GM18951 (cell line): Measurements from ENCODE around the gene HOXD11.

Experiments used
- POLR2A ChIP-seq: IDR thresholded peaks from 4 replicates; pipeline ENCODE4 v1.6.1; 2011; ENCODE audit warnings: mild to moderate bottlenecking; ENCODE audit not compliant: insufficient read length, insufficient read depth; ENCODE audit errors: extremely low read depth
- in situ Hi-C: fragments of 300-500 bp; cut with MboI; formaldehyde crosslinking; loops from one replicate; pipeline ENCODE4 v1.12.0; 2022; ENCODE audit warnings: low sequenced_read_pairs, mixed read lengths, inconsistent platforms; ENCODE audit not compliant: unreplicated experiment

HOXD11 gene

DNA sequence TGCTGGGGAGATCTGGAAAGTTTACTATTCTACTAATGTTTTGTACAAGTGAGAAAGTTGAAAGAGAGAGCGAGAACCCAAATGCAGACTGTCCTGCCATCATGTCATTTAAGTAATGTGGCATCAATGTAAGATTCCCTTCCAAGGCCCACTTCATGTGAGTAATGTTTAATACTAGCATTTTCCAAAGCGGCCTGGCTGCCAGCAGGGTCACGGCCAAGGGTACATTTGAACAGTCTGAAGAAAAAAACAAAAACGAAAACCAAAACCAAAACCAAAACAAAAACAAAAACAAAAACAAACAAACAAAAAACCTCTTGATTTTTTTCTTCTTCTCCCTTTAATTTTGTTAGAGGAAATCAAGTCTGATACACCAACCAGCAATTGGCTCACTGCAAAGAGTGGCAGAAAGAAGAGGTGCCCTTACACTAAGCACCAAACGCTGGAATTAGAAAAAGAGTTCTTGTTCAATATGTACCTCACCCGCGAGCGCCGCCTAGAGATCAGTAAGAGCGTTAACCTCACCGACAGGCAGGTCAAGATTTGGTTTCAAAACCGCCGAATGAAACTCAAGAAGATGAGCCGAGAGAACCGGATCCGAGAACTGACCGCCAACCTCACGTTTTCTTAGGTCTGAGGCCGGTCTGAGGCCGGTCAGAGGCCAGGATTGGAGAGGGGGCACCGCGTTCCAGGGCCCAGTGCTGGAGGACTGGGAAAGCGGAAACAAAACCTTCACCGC lies 11.7 kb downstream of the HOXD11 start:
- in situ Hi-C loops = no loop called here
- no peak for TF ChIP-seq POLR2A

- in situ Hi-C loops = loop anchor here (10.0 kb wide), 2 partner anchors 514 to 1024 kb away; no protein-coding TSS in a partner anchor
- no peak for TF ChIP-seq POLR2A
These were observed 13.5 kb downstream of the HOXD11 start for GRCh38 chr2:176120364-176121189.

- in situ Hi-C loops = loop anchor here (10.0 kb wide), 2 partner anchors 513 to 1023 kb away; no protein-coding TSS in a partner anchor
- no peak for TF ChIP-seq POLR2A
These were observed 14.3 kb downstream of the HOXD11 start for GRCh38 chr2:176121190-176122051.

GRCh38 chr2:176122052-176122682 lies 15.1 kb downstream of the HOXD11 start:
- in situ Hi-C loops = loop anchor here (10.0 kb wide), 2 partner anchors 513 to 1023 kb away; no protein-coding TSS in a partner anchor
- no peak for TF ChIP-seq POLR2A

DNA sequence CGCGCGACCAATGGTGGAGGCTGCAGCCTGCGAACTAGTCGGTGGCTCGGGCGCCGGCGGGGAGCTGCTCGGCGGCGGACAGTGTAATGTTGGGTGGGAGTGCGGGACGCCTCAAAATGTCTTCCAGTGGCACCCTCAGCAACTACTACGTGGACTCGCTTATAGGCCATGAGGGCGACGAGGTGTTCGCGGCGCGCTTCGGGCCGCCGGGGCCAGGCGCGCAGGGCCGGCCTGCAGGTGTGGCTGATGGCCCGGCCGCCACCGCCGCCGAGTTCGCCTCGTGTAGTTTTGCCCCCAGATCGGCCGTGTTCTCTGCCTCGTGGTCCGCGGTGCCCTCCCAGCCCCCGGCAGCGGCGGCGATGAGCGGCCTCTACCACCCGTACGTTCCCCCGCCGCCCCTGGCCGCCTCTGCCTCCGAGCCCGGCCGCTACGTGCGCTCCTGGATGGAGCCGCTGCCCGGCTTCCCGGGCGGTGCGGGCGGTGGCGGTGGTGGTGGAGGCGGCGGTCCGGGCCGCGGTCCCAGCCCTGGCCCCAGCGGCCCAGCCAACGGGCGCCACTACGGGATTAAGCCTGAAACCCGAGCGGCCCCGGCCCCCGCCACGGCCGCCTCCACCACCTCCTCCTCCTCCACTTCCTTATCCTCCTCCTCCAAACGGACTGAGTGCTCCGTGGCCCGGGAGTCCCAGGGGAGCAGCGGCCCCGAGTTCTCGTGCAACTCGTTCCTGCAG lies 15.8 kb downstream of the HOXD11 start, which contains the start of gene HOXD9:
TSS of gene HOXD9 (plus strand) at position 37 of the 728 bp plus-strand sequence. CDS start at position 87, 50 bp downstream.
- in situ Hi-C loops = loop anchor here (10.0 kb wide), 2 partner anchors 512 to 1022 kb away; no protein-coding TSS in a partner anchor

GRCh38 chr2:176123411-176124109 lies 16.5 kb downstream of the HOXD11 start:
- no peak for TF ChIP-seq POLR2A
- in situ Hi-C loops = loop anchor here (10.0 kb wide), 2 partner anchors 511 to 1021 kb away; no protein-coding TSS in a partner anchor

More for the DNA sequence above, 15.8 kb downstream of the HOXD11 start, which contains the start of gene HOXD9:
- TF ChIP-seq POLR2A = no peak

- TF ChIP-seq POLR2A = no peak
- in situ Hi-C loops = loop anchor here (10.0 kb wide), 2 partner anchors 510 to 1020 kb away; no protein-coding TSS in a partner anchor
These were observed 17.2 kb downstream of the HOXD11 start for GRCh38 chr2:176124110-176124946.

DNA sequence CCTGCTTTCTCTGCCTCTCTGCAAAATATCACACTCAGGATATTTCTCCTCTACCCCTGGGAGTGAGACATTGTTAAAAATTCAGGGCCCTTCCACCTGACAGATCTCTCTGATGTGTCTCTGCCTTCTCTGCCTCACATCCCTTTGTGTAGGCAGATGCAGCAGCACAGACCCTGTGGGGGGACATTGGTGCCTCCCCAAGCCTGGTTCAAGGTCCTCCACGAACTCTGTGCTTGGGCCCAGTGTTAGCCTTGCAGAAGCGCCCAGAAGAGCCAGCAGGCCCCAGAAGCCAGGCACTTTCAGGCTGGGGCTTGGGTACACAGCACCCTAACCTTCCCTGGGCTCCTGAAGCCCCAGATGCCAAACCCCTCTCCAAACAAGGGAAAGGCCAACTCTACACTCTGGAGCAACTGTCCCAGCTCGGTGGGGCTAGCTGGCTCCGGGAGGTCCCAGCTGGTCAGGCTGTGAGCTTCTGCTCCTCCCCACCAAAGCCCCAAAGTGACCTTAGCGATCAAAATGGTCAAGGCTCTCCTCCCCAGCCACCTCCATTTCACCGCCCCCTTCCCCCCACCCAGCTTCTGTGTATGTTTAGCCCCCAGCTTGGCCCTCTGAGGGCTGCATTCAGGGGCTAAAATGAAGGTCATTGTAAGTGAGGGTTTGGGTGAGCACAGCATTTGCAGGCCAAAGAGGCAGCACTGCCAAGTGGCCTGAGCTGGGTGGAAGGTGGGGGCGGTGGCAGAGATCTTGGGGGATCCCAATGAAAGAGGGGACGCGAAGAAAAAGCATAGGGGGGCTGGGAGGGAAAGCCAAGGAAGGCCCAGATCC lies 18.1 kb downstream of the HOXD11 start:
- in situ Hi-C loops = loop anchor here (10.0 kb wide), 2 partner anchors 510 to 1020 kb away; no protein-coding TSS in a partner anchor
- TF ChIP-seq POLR2A = no peak

- TF ChIP-seq POLR2A = no peak
- in situ Hi-C loops = loop anchor here (10.0 kb wide), 2 partner anchors 509 to 1019 kb away; no protein-coding TSS in a partner anchor
These were observed 18.6 kb downstream of the HOXD11 start for GRCh38 chr2:176125772-176126054.
